GM12878 (cell line): ENCODE data around the gene HID1. TPM values are rescaled to one million over a fixed set of nuclear protein-coding genes. Genes with fewer than 3 reads are reported as not detected.

Experiments used
- ASH2L ChIP-seq: fragments of 300-600, 200-600 bp; sonication (generic); IDR thresholded peaks from 2 replicates; pipeline ENCODE4 v1.6.1; 2017; ENCODE audit warnings: low read depth, mild to moderate bottlenecking, borderline replicate concordance
- BACH1 ChIP-seq: fragments of 450-650 bp; IDR thresholded peaks from 2 replicates; pipeline ENCODE4 v1.6.1; 2017; ENCODE audit warnings: mild to moderate bottlenecking, borderline replicate concordance
- BHLHE40 ChIP-seq, 2 experiments: fragments of 450-650 bp in 1 of 2; IDR thresholded peaks; 2 replicates each; pipeline ENCODE4 v1.6.1; 2011 to 2017; ENCODE audit warnings: low read depth in 2 of 2, borderline replicate concordance in 1 of 2, improper control_type of control experiment in 1 of 2, low read length in 1 of 2, mild to moderate bottlenecking in 1 of 2
- CBX3 ChIP-seq: fragments of 200-600 bp; sonication (generic); IDR thresholded peaks from 2 replicates; pipeline ENCODE4 v1.6.1; 2016; ENCODE audit warnings: low read depth, borderline replicate concordance
- CEBPB ChIP-seq, 2 experiments: fragments of 150-350 bp in 1 of 2; IDR thresholded peaks; 2 replicates each; pipeline ENCODE4 v1.6.1; 2012 to 2014; ENCODE audit warnings: low read depth in 2 of 2, low read length in 2 of 2, borderline replicate concordance in 1 of 2, inconsistent platforms in 1 of 2
- CHD1 ChIP-seq: IDR thresholded peaks from 2 replicates; pipeline ENCODE4 v1.6.1; 2012; ENCODE audit warnings: low read depth, low read length, improper control_type of control experiment
- EZH2 ChIP-seq: IDR thresholded peaks from 2 replicates; pipeline ENCODE4 v1.6.1; 2012; ENCODE audit warnings: low read depth, mild to moderate bottlenecking, control low read depth, inconsistent platforms, low read length, borderline replicate concordance; ENCODE audit not compliant: control insufficient read depth
- NFIC ChIP-seq: IDR thresholded peaks from 2 replicates; pipeline ENCODE4 v1.6.1; 2012; ENCODE audit warnings: low read depth, mild to moderate bottlenecking, inconsistent platforms, low read length, moderate library complexity
- PAX5 ChIP-seq: IDR thresholded peaks from 2 replicates; pipeline ENCODE4 v1.6.1; 2011; ENCODE audit warnings: low read depth, low read length, borderline replicate concordance
- RAD21 ChIP-seq: IDR thresholded peaks from 2 replicates; pipeline ENCODE4 v1.6.1; 2011; ENCODE audit warnings: mild to moderate bottlenecking, low read depth, low read length, moderate library complexity; ENCODE audit not compliant: insufficient read depth
- RB1 ChIP-seq: fragments of 450-650 bp; formaldehyde crosslinking; IDR thresholded peaks from 2 replicates; pipeline ENCODE4 v1.6.1; 2017; ENCODE audit warnings: mild to moderate bottlenecking, borderline replicate concordance
- YY1 ChIP-seq: IDR thresholded peaks from 2 replicates; pipeline ENCODE4 v1.6.1; 2011; ENCODE audit warnings: low read depth, mild to moderate bottlenecking, low read length
- ZBTB4 ChIP-seq: fragments of 450-650 bp; formaldehyde crosslinking; IDR thresholded peaks from 2 replicates; pipeline ENCODE4 v1.4.0; 2022; ENCODE audit warnings: mild to moderate bottlenecking, moderate library complexity
- ZNF687 ChIP-seq: fragments of 450-650 bp; IDR thresholded peaks from 2 replicates; pipeline ENCODE4 v1.6.1; 2017; ENCODE audit warnings: mild to moderate bottlenecking, moderate library complexity
- polyA plus RNA-seq, 11 experiments: library from polyadenylated mRNA; depleted of rRNA in 4 of 11; unstranded in 6 of 11; stranded (reverse) in 5 of 11; fragments of >200 nt; fragmentation: Nextera tagmentation in 4 of 11; fragmentation: Illumina TruSeq in 1 of 11; extraction: Ambion mirVana in 4 of 11; extraction: Trizol in 1 of 11; gene quantifications; 1 replicate in 1 of 11; 2 replicates in 10 of 11; pipeline versions ENCODE4 v1.2.1 to v1.2.3, GENCODE V29; 2011 to 2016; ENCODE audit warnings: inconsistent platforms in 2 of 11, missing spikeins in 2 of 11, low read depth in 1 of 11
- total RNA-seq, 4 experiments: library from RNA; depleted of rRNA in 3 of 4; stranded (reverse); fragments of >200 nt in 3 of 4; fragmentation: Illumina TruSeq in 1 of 4; extraction: Trizol in 1 of 4; gene quantifications; 2 replicates each; pipeline versions ENCODE4 v1.2.1 to v1.2.3, GENCODE V29; 2013 to 2021

The HID1 gene
- total and polyA plus RNA-seq, 10 of the 15 experiments (the other 5 are each of a cell fraction or from before 2014, with no cell fraction given): 0.04 to 0.77 (median 0.32) TPM; not detected in 2

- TF ChIP-seq ZBTB4 (no peak), RAD21 (peak; percentile 75), PAX5 (no peak), NFIC (no peak), ZNF687 (no peak), YY1 (0 out of 2 replicates have a peak, but pooled peaks have one; percentile 23), BHLHE40 (IDR thresholded peaks at IDR 0.05; ENCODE audit: borderline replicate concordance in 1 of 2, low read depth in 2 of 2, low read length in 1 of 2) (no peak), BACH1 (no peak), RB1 (no peak), CBX3 (no peak), CEBPB (IDR thresholded peaks at IDR 0.05; ENCODE audit: borderline replicate concordance in 1 of 2, low read depth in 2 of 2, low read length in 2 of 2) (no peak), ASH2L (no peak), CHD1 (no peak), EZH2 (no peak)
Observed at GRCh38 chr17:74961657-74962350, 10.8 kb downstream of the HID1 start (continued).
